Spleen (tissue), 11 donors: Measurements from ENCODE around the gene COL4A2. TPM values are rescaled to one million over a fixed set of nuclear protein-coding genes. Genes with fewer than 3 reads are reported as not detected.

Source experiments
- DNase-seq: peaks from one replicate; pipeline ENCODE4 v3.0.0-alpha.2; 2020
- H3K27ac ChIP-seq, 8 donors: fragments of 200-600 bp; sonication (generic) in 7 of 8; 1 replicate in 4 of 8; 2 replicates in 4 of 8; pipeline versions ENCODE4 v1.5.0 to v1.8.0; 2016 to 2021; ENCODE audit warnings: inconsistent platforms in 4 of 8, mild to moderate bottlenecking in 4 of 8, moderate library complexity in 1 of 8
- H3K27me3 ChIP-seq, 7 donors: fragments of 200-600 bp; sonication (generic) in 6 of 7; replicated peaks in 1 of 7; 1 replicate in 4 of 7; 2 replicates in 3 of 7; pipeline versions ENCODE4 v1.5.0 to v1.8.0; 2016 to 2021; ENCODE audit warnings: inconsistent platforms in 3 of 7, mild to moderate bottlenecking in 1 of 7
- H3K36me3 ChIP-seq, 6 donors: fragments of 200-600 bp; sonication (generic) in 5 of 6; 1 replicate in 4 of 6; 2 replicates in 2 of 6; pipeline versions ENCODE4 v1.5.0 to v1.8.0; 2016 to 2021; ENCODE audit warnings: inconsistent platforms in 2 of 6
- H3K4me1 ChIP-seq, 6 donors: fragments of 200-600 bp; sonication (generic) in 5 of 6; 1 replicate in 3 of 6; 2 replicates in 3 of 6; pipeline versions ENCODE4 v1.5.0 to v1.8.0; 2016 to 2021; ENCODE audit warnings: inconsistent platforms in 3 of 6
- H3K4me3 ChIP-seq, 8 donors: fragments of 200-600 bp; sonication (generic) in 7 of 8; 1 replicate in 4 of 8; 2 replicates in 4 of 8; pipeline versions ENCODE4 v1.5.0 to v1.8.0; 2016 to 2021; ENCODE audit warnings: inconsistent platforms in 4 of 8, mild to moderate bottlenecking in 4 of 8, moderate library complexity in 2 of 8
- H3K9me3 ChIP-seq, 8 donors: fragments of 200-600 bp; sonication (generic) in 7 of 8; 1 replicate in 4 of 8; 2 replicates in 4 of 8; pipeline versions ENCODE4 v1.5.0 to v1.8.0; 2016 to 2021; ENCODE audit warnings: inconsistent platforms in 4 of 8
- CTCF ChIP-seq, 11 experiments: fragments of 200-600 bp in 7 of 11; fragments of 450-650 bp in 4 of 11; sonication (generic) in 4 of 11; IDR thresholded peaks in 8 of 11; conservative IDR thresholded peaks in 3 of 11; 1 replicate in 7 of 11; 2 replicates in 4 of 11; pipeline versions ENCODE4 v1.4.0 to v1.8.0; 2016 to 2021; ENCODE audit warnings: antibody characterized with exemption in 11 of 11, inconsistent platforms in 4 of 11, mild to moderate bottlenecking in 1 of 11
- POLR2A ChIP-seq, 3 donors: fragments of 450-650 bp; IDR thresholded peaks; one replicate each; pipeline ENCODE4 v1.5.1; 2017; ENCODE audit warnings: antibody characterized with exemption in 3 of 3, mild to moderate bottlenecking in 1 of 3
- POLR2AphosphoS5 ChIP-seq, 3 donors: sonication (generic); formaldehyde crosslinking; IDR thresholded peaks; one replicate each; pipeline ENCODE4 v1.5.1; 2017; ENCODE audit warnings: antibody characterized with exemption in 3 of 3
- WGBS, 5 donors: extraction: QIAGEN DNeasy Blood & Tissue Kit in 3 of 5; methylation state at CpG; one replicate each; pipeline versions ENCODE4 v1.1.5 to v1.1.7; 2013 to 2018; 5-methylcytosine and 5-hydroxymethylcytosine counted together
- intact Hi-C: fragments of 100-400 bp; cut with DNase I; formaldehyde crosslinking; loops from one replicate; pipeline ENCODE4 v1.15.0; 2023; ENCODE audit warnings: low total_unique reads
- polyA plus RNA-seq, 3 donors: library from polyadenylated mRNA; stranded (reverse); fragments of 200-250 nt; gene quantifications; one replicate each; pipeline ENCODE4 v1.2.1, GENCODE V29; 2013
- total RNA-seq, 7 donors: library from RNA; depleted of rRNA in 3 of 7; stranded (reverse); fragments of >200 nt in 3 of 7; fragmentation: NEBNext Ultra II Directional in 4 of 7; extraction: Animal tissue kit (Norgen Biotek cat#: 25700) in 4 of 7; gene quantifications; one replicate each; pipeline versions ENCODE4 v1.1.0 to v1.2.1, GENCODE V29; 2016 to 2021
- donor health status: healthy with polysubstance abuse.
- donor health status: DM: no; HTN: no; CAD: no; lungs with moderate emphysema.
- donor health status: DM: no; HTN: no; CAD: no.
- donor health status: Bipolar disorder and iron deficiency.
- donor health status: healthy.
- donor health status: DM: no; HTN: no; CAD: no.
- donor health status: DM: yes; HTN: yes; CAD: no.

Gene COL4A2
- total and polyA plus RNA-seq, 10 donors: 52.6 to 712 (median 337) TPM

- no peak for DNase-seq
- H3K9me3 ChIP-seq: no peaks in the 10 kb centered on the region
- H3K4me1 ChIP-seq: peaks cover 8 to 63% (median 33%) of the 10 kb centered on the region in 6 donors
- peaks cover 0 to 47% (median 3%) of the 10 kb centered on the region in 6 donors for H3K36me3 ChIP-seq
- no peak overlapping the region for H3K4me3 ChIP-seq
- WGBS, 5 donors: 86 to 93% (median 88%) methylated on average over 7 to 8 of the region's 8 CpGs
- intact Hi-C loops: no loop called here
- TF ChIP-seq POLR2A (IDR thresholded peaks at IDR 0.05) (no peak), POLR2AphosphoS5 (IDR thresholded peaks at IDR 0.05) (no peak), CTCF (IDR thresholded peaks at IDR 0.05 in 8 of 11, conservative IDR thresholded peaks at IDR 0.05 in 3 of 11) (no peak)
- H3K27ac ChIP-seq: peak overlapping the region in 4 of 8 donors; percentile 36 to 50 (median 42)
- no peaks in the 10 kb centered on the region for H3K27me3 ChIP-seq
Observed at GRCh38 chr13:110518226-110518525, 211.1 kb downstream of the COL4A2 start.

GRCh38 chr13:110518571-110518970 is 211.5 kb downstream of the COL4A2 start:
- Histone ChIP-seq H3K4me3 (no peak overlapping the region), H3K9me3 (no peaks in the 10 kb centered on the region), H3K27ac (peak overlapping the region in 4 of 8 donors; percentile 36 to 50 (median 42)), H3K36me3 (peaks cover 0 to 47% (median 3%) of the 10 kb centered on the region in 6 donors), H3K4me1 (peaks cover 8 to 67% (median 35%) of the 10 kb centered on the region in 6 donors), H3K27me3 (no peaks in the 10 kb centered on the region)
- no peak for DNase-seq
- intact Hi-C loops: no loop called here
- TF ChIP-seq CTCF (IDR thresholded peaks at IDR 0.05 in 8 of 11, conservative IDR thresholded peaks at IDR 0.05 in 3 of 11) (no peak), POLR2AphosphoS5 (IDR thresholded peaks at IDR 0.05) (peak; percentile 21 to 62 (median 37)), POLR2A (IDR thresholded peaks at IDR 0.05) (no peak)
- WGBS, 5 donors: 67 to 80% (median 74%) methylated on average over 7 to 11 of the region's 11 CpGs

- intact Hi-C loops: no loop called here
Observed at GRCh38 chr13:110519046-110519445, 212.0 kb downstream of the COL4A2 start.

GRCh38 chr13:110519506-110519905 is 212.4 kb downstream of the COL4A2 start:
- peaks cover 0 to 42% (median 2%) of the 10 kb centered on the region in 6 donors for H3K36me3 ChIP-seq
- H3K27ac ChIP-seq: peak overlapping the region in 4 of 8 donors; percentile 82 to 88 (median 86)
- WGBS, 5 donors: 73 to 83% (median 80%) methylated on average over 7 of the region's 7 CpGs
- H3K9me3 ChIP-seq: no peaks in the 10 kb centered on the region
- intact Hi-C loops: no loop called here
- TF ChIP-seq POLR2AphosphoS5 (IDR thresholded peaks at IDR 0.05) (peak in 1 of 3 donors; percentile 27), POLR2A (IDR thresholded peaks at IDR 0.05) (no peak), CTCF (IDR thresholded peaks at IDR 0.05 in 8 of 11, conservative IDR thresholded peaks at IDR 0.05 in 3 of 11) (no peak)
- H3K4me1 ChIP-seq: peaks cover 8 to 76% (median 41%) of the 10 kb centered on the region in 6 donors
- DNase-seq: no peak
- H3K4me3 ChIP-seq: no peak overlapping the region
- H3K27me3 ChIP-seq: no peaks in the 10 kb centered on the region

More at GRCh38 chr13:110519046-110519445, 212.0 kb downstream of the COL4A2 start:
- peaks cover 8 to 72% (median 37%) of the 10 kb centered on the region in 6 donors for H3K4me1 ChIP-seq
- H3K27me3 ChIP-seq: no peaks in the 10 kb centered on the region
- WGBS, 5 donors: 93 to 100% (median 96%) methylated on average over 1 to 16 of the region's 16 CpGs
- no peak for DNase-seq
- H3K36me3 ChIP-seq: peaks cover 0 to 47% (median 3%) of the 10 kb centered on the region in 6 donors
- H3K9me3 ChIP-seq: no peaks in the 10 kb centered on the region
- no peak overlapping the region for H3K4me3 ChIP-seq
- TF ChIP-seq POLR2AphosphoS5 (IDR thresholded peaks at IDR 0.05) (no peak), CTCF (IDR thresholded peaks at IDR 0.05 in 8 of 11, conservative IDR thresholded peaks at IDR 0.05 in 3 of 11) (no peak), POLR2A (IDR thresholded peaks at IDR 0.05) (no peak)
- H3K27ac ChIP-seq: peak overlapping the region in 3 of 8 donors; percentile 86 to 88 (median 87)
